IPS-18c (cell line): ENCODE data around the gene PGAM2.

ENCODE experiments used
- H3K4me3 ChIP-seq: 2 replicates; pipeline ENCODE4 v1.7.0; 2013; ENCODE audit warnings: low read depth, mild to moderate bottlenecking, low read length, moderate library complexity; ENCODE audit not compliant: insufficient read depth
- H3K9me3 ChIP-seq: one replicate; pipeline ENCODE4 v1.6.1; 2013; ENCODE audit warnings: mild to moderate bottlenecking, low read length, moderate library complexity; ENCODE audit not compliant: control insufficient read depth, insufficient read depth

PGAM2 gene

GRCh38 chr7:44065431-44066110, at the start of gene PGAM2:
TSS of gene PGAM2 (minus strand) at chr7:44065567. CDS start at chr7:44065529, 38 bp downstream.
- Histone ChIP-seq H3K4me3 (no peak within 1 kb of the TSS; the same call in 1 of the 2 replicates), H3K9me3 (no peaks in the 10 kb centered on the region)

DNA sequence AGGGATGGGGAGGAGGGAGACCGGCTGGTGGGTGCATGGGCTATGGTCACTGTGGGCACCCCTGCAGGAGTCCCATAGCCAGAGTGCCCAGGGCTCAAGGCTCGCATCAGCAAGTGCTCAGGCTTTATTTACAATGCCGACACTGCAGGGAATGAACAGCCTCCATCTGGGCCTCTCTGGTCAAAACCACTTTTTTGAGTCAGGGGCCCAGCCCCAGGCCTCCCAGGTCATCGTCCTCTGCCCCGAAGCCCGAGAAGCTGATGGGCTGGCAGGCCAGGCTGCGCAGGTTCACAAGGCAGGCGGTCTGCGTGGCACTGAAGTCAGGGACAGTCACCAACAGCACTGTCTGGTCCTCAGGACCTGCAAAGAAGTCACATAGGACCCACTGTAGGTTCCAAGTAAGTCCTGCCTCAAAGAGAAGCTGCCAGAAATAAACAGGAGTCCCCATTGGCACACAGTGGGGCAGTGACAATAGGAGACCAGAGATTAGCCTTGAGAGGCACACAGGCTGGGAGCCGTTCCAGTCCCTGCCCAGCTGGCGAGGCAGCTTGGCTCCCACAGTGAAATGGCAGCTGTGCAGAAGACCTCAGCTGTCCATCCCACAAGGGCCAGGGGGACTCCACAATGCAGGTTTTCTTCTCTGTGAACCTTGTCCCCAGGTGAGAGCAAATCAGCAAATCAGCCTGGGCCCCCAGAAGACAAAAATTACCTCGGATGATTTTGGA, 49.4 kb upstream of the PGAM2 start:
- no peaks in the 10 kb centered on the region for H3K9me3 ChIP-seq
- H3K4me3 ChIP-seq, result no peak overlapping the region

GRCh38 chr7:44113764-44114354, 48.5 kb upstream of the PGAM2 start:
- H3K9me3 ChIP-seq, result no peaks in the 10 kb centered on the region
- H3K4me3 ChIP-seq, result no peak overlapping the region

DNA sequence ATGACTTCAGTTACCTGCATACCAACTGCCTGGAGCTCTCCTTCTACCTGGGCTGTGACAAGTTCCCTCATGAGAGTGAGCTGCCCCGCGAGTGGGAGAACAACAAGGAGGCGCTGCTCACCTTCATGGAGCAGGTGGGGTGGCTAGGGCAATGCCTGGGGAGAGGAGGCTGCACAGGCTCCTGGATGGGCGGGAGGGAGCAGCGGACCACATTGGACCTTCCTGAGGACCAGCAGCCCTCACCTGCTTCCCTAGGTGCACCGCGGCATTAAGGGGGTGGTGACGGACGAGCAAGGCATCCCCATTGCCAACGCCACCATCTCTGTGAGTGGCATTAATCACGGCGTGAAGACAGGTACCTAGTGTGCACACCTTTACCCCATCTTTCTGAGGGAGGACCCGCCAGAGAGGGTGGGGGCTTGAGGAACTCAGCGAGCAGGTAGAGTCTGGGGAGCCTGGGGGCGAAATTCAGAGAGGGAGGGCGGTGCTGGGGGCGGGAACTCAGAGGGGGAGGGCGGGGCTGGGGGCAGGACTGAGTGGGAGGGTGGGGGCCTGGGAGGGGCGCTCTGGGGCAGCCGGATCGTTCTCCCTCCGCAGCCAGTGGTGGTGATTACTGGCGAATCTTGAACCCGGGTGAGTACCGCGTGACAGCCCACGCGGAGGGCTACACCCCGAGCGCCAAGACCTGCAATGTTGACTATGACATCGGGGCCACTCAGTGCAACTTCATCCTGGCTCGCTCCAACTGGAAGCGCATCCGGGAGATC, 47.8 kb upstream of the PGAM2 start:
- H3K9me3 ChIP-seq, result no peaks in the 10 kb centered on the region
- no peak overlapping the region for H3K4me3 ChIP-seq

DNA sequence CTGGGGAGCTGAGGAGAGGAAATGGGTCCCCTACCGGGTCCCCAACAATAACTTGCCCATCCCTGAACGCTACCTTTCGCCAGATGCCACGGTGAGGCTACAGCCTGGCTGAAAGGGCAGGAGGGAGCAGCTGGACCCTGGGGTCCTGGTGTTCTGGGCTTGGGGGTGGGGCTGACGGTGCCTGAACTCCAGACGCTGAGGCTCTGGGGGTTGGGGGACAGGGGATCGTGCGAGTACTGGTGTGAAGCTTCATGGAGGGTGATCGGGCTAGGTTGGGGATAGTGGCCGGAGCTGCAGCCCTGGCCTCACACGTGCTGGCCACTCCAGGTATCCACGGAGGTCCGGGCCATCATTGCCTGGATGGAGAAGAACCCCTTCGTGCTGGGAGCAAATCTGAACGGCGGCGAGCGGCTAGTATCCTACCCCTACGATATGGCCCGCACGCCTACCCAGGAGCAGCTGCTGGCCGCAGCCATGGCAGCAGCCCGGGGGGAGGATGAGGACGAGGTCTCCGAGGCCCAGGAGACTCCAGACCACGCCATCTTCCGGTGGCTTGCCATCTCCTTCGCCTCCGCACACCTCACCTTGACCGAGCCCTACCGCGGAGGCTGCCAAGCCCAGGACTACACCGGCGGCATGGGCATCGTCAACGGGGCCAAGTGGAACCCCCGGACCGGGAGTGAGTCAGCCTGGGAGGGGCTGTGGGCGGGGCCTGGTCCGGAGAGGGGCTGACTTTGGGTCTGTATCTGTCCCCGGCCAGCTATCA, 47.0 kb upstream of the PGAM2 start:
- Histone ChIP-seq H3K9me3 (no peaks in the 10 kb centered on the region), H3K4me3 (no peak overlapping the region)

GRCh38 chr7:44111761-44112160, 46.4 kb upstream of the PGAM2 start:
- Histone ChIP-seq H3K9me3 (no peaks in the 10 kb centered on the region), H3K4me3 (no peak overlapping the region)

GRCh38 chr7:44110719-44111635, 45.6 kb upstream of the PGAM2 start:
- H3K9me3 ChIP-seq, result no peaks in the 10 kb centered on the region
- H3K4me3 ChIP-seq, result no peak overlapping the region

GRCh38 chr7:44109991-44110390, 44.6 kb upstream of the PGAM2 start:
- no peaks in the 10 kb centered on the region for H3K9me3 ChIP-seq

DNA sequence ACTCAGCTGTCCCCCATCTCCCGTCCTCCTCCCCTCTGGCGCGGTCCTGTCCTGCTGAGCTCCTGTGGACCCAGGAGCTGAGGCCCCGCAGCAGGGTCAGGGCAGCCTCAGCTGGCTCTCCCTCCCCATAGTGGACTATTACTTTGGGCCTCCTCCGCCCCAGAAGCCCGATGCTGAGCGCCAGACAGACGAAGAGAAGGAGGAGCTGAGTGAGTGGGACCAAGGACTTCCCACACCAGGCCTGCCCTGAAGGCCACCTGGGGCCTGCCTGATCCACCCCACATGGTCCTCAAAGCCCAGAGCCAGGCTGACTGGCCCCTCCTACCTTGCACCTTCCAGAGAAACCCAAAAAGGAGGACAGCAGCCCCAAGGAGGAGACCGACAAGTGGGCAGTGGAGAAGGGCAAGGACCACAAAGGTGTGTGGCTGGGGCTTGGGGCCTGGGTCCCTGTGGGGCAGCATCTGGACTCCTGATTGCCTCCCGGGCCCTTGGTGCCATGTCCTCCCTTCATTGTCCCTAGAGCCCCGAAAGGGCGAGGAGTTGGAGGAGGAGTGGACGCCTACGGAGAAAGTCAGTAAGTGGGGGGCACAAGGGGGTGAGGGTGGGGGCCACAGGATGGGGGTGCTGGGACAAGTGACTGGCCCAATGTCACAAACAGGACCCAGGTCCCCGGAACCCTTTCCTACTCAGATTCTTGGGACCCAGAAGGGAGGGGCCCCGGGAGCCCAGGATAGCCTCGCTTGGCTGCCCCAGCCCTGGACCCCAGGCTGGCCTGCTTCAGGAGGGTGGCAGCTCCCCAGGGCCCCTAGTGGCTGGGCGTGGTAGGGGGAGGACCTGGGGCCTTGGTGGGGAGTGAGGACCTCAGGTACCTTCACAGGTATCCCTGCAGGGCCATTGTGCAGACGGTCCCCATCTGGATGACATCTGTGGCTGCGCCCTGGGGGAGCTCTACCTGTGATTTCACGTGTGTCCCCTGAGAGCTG, 43.7 kb upstream of the PGAM2 start:
- Histone ChIP-seq H3K9me3 (no peaks in the 10 kb centered on the region), H3K4me3 (no peak overlapping the region)

More at GRCh38 chr7:44109991-44110390, 44.6 kb upstream of the PGAM2 start:
- no peak overlapping the region for H3K4me3 ChIP-seq

DNA sequence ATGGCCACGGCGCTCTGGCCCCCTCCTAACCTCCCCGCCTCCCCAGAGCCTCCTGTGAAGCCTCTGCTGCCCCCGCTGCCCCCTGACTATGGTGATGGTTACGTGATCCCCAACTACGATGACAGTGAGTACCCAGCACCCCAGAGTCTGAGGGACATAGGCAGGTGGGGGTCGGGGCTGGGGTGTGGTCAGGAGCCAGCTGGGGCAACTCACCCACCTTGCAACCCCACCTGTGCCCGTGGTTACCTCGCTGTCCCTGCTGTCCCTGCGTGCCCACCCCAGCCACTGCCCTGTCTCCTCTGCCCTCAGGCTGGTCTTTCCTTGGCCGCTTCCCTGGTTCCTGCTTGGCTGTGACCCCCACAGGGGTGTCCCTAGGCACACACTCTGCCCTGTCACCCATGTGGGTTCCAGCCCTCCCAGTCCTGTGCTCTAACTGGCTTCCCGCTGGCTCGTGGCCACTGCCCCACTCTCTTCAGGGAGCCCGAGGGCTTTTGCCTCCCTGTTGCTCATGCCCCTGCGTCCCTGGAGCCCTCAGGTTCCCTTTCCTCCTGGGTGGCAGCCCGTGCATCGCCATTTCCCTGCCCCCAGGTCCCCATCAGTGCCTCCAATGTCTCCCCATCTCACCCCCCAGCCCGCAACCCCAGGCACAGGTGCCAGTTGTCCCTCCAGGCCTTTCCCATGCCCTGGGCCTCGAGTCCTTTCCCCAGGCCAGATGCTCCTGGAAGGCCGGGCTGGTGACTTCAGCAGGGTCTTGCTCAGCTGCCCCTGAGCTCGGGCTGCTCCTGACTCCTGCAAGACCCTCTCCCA, 42.8 kb upstream of the PGAM2 start:
- no peaks in the 10 kb centered on the region for H3K9me3 ChIP-seq
- H3K4me3 ChIP-seq, result no peak overlapping the region

GRCh38 chr7:44107116-44107960, 42.0 kb upstream of the PGAM2 start:
- Histone ChIP-seq H3K9me3 (no peaks in the 10 kb centered on the region), H3K4me3 (no peak overlapping the region)

- H3K9me3 ChIP-seq, result no peaks in the 10 kb centered on the region
- H3K4me3 ChIP-seq, result no peak overlapping the region
These were observed 41.1 kb upstream of the PGAM2 start for GRCh38 chr7:44106311-44107065.

- Histone ChIP-seq H3K4me3 (no peak overlapping the region), H3K9me3 (no peaks in the 10 kb centered on the region)
These were observed 40.5 kb upstream of the PGAM2 start for GRCh38 chr7:44105832-44106231.
